Measurements from ENCODE around the gene SLC34A3. TPM values are rescaled to one million over a fixed set of nuclear protein-coding genes. Genes with fewer than 3 reads are reported as not detected.
A peak's percentile ranks its signal among the peaks of the same experiment; 100 is the strongest.

SLC34A3 gene
- total RNA-seq, 1 experiment from 2014 or later = 0.13 TPM

GRCh38 chr9:137236238-137236935, 5.7 kb downstream of the SLC34A3 start (continued):
- TF ChIP-seq, protein P1, sequence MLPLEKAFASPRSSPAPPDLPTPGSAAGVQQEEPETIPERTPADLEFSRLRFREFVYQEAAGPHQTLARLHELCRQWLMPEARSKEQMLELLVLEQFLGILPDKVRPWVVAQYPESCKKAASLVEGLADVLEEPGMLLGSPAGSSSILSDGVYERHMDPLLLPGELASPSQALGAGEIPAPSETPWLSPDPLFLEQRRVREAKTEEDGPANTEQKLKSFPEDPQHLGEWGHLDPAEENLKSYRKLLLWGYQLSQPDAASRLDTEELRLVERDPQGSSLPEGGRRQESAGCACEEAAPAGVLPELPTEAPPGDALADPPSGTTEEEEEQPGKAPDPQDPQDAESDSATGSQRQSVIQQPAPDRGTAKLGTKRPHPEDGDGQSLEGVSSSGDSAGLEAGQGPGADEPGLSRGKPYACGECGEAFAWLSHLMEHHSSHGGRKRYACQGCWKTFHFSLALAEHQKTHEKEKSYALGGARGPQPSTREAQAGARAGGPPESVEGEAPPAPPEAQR (CRISPR knock-in tag; IDR thresholded peaks at IDR 0.05) = no peak
- peak; percentile 34 for TF ChIP-seq USF2 (CRISPR knock-in tag; IDR thresholded peaks at IDR 0.05)
- no peak for TF ChIP-seq FOXJ3 (CRISPR knock-in tag; IDR thresholded peaks at IDR 0.05; ENCODE audit: borderline replicate concordance)
- no peak for TF ChIP-seq HMGA2 (CRISPR knock-in tag; IDR thresholded peaks at IDR 0.05)
- no peak for TF ChIP-seq CBFB (CRISPR knock-in tag; IDR thresholded peaks at IDR 0.05; ENCODE audit: low read depth)
- no peak for TF ChIP-seq MXD4 (CRISPR knock-in tag; IDR thresholded peaks at IDR 0.05; ENCODE audit: borderline replicate concordance)
- TF ChIP-seq CREM (CRISPR knock-in tag; IDR thresholded peaks at IDR 0.05) = no peak
- TF ChIP-seq, protein P2, sequence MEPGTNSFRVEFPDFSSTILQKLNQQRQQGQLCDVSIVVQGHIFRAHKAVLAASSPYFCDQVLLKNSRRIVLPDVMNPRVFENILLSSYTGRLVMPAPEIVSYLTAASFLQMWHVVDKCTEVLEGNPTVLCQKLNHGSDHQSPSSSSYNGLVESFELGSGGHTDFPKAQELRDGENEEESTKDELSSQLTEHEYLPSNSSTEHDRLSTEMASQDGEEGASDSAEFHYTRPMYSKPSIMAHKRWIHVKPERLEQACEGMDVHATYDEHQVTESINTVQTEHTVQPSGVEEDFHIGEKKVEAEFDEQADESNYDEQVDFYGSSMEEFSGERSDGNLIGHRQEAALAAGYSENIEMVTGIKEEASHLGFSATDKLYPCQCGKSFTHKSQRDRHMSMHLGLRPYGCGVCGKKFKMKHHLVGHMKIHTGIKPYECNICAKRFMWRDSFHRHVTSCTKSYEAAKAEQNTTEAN (CRISPR knock-in tag; IDR thresholded peaks at IDR 0.05) = no peak
- peak; percentile 88 for TF ChIP-seq HMGXB4 (CRISPR knock-in tag; IDR thresholded peaks at IDR 0.05)
- no peak for TF ChIP-seq PRRX2 (CRISPR knock-in tag; IDR thresholded peaks at IDR 0.05)
- TF ChIP-seq, protein P3, sequence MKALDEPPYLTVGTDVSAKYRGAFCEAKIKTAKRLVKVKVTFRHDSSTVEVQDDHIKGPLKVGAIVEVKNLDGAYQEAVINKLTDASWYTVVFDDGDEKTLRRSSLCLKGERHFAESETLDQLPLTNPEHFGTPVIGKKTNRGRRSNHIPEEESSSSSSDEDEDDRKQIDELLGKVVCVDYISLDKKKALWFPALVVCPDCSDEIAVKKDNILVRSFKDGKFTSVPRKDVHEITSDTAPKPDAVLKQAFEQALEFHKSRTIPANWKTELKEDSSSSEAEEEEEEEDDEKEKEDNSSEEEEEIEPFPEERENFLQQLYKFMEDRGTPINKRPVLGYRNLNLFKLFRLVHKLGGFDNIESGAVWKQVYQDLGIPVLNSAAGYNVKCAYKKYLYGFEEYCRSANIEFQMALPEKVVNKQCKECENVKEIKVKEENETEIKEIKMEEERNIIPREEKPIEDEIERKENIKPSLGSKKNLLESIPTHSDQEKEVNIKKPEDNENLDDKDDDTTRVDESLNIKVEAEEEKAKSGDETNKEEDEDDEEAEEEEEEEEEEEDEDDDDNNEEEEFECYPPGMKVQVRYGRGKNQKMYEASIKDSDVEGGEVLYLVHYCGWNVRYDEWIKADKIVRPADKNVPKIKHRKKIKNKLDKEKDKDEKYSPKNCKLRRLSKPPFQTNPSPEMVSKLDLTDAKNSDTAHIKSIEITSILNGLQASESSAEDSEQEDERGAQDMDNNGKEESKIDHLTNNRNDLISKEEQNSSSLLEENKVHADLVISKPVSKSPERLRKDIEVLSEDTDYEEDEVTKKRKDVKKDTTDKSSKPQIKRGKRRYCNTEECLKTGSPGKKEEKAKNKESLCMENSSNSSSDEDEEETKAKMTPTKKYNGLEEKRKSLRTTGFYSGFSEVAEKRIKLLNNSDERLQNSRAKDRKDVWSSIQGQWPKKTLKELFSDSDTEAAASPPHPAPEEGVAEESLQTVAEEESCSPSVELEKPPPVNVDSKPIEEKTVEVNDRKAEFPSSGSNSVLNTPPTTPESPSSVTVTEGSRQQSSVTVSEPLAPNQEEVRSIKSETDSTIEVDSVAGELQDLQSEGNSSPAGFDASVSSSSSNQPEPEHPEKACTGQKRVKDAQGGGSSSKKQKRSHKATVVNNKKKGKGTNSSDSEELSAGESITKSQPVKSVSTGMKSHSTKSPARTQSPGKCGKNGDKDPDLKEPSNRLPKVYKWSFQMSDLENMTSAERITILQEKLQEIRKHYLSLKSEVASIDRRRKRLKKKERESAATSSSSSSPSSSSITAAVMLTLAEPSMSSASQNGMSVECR (CRISPR knock-in tag; IDR thresholded peaks at IDR 0.05; ENCODE audit: borderline replicate concordance) = peak; percentile 84; the same call in 1 of the 2 replicates
- TF ChIP-seq TEAD1 (CRISPR knock-in tag; IDR thresholded peaks at IDR 0.05) = peak; percentile 77
- TF ChIP-seq ELF4 (CRISPR knock-in tag; IDR thresholded peaks at IDR 0.05; ENCODE audit: low read depth) = no peak
- peak; percentile 53; the same call in 1 of the 2 replicates for TF ChIP-seq SP1 (CRISPR knock-in tag; conservative IDR thresholded peaks at IDR 0.05)
- no peak for TF ChIP-seq MLX (CRISPR knock-in tag; IDR thresholded peaks at IDR 0.05)
- peak; percentile 43; the same call in 1 of the 2 replicates for TF ChIP-seq ETV6 (CRISPR knock-in tag; IDR thresholded peaks at IDR 0.05)
- TF ChIP-seq ZNF138 (CRISPR knock-in tag; conservative IDR thresholded peaks at IDR 0.05) = no peak

Data from WTC11 (cell line).